ENCODE measurements around the gene FBXO31. TPM values are rescaled to one million over a fixed set of nuclear protein-coding genes. Genes with fewer than 3 reads are reported as not detected.
"Not testable (repeated sequence)": the region's sequence is repeated elsewhere in the genome, so short reads cannot be mapped to it uniquely, and the experiment has no call there.

FBXO31 gene
- total RNA-seq, 4 donors from 2014 or later: 156 to 264 (median 201) TPM

- no peaks in the 10 kb centered on the region for H3K9me3 ChIP-seq
- ATAC-seq (peak; percentile 74 to 78), DNase-seq (peak; percentile 98 to 99)
- H3K4me3 ChIP-seq: peak overlapping the region; percentile 1 to 32 (median 18)
- intact Hi-C loops (cut with DNase I; ENCODE audit: low total_unique reads): loop anchor here (10.0 kb wide), 1 partner anchor 723 kb away; no protein-coding TSS in a partner anchor
- H3K4me1 ChIP-seq: peaks cover 26 to 28% of the 10 kb centered on the region in 2 donors
- H3K27ac ChIP-seq: peak overlapping the region; percentile 93 to 99 (median 98)
- peak; percentile 40 to 86 for TF ChIP-seq POLR2A (IDR thresholded peaks at IDR 0.05)
- no peak for TF ChIP-seq CTCF (IDR thresholded peaks at IDR 0.05 in 4 of 5, conservative IDR thresholded peaks at IDR 0.05 in 1 of 5)
- no peaks in the 10 kb centered on the region for H3K36me3 ChIP-seq
- no peaks in the 10 kb centered on the region for H3K27me3 ChIP-seq
- in situ Hi-C loops (cut with MboI; ENCODE audit: low sequenced_read_pairs in 4 of 4): loop anchor here in 2 of 4 donors (25.0 kb wide), 2 partner anchors 374 to 826 kb away; partner anchors contain the start of genes FOXC2 (in 1 of the 2), KLHDC4 (in 1 of the 2) and MTHFSD (in 1 of the 2)
Observed at GRCh38 chr16:87387942-87388817, 4.6 kb upstream of the FBXO31 start.

DNA sequence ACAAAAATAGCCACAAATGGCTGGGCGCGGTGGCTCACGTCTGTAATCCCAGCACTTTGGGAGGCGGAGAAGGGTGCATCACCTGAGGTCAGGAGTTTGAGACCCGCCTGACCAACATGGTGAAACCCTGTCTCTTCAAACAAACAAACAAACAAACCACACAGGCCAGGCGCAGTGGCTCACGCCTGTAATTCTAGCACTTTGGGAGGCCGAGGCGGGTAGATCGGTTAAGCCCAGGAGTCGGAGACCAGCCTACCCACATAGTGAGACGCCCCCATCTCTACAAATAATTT, 1.2 kb upstream of the FBXO31 start:
- intact Hi-C loops (cut with DNase I; ENCODE audit: low total_unique reads): loop anchor here (10.0 kb wide), 1 partner anchor 720 kb away; no protein-coding TSS in a partner anchor
- not testable (repeated sequence) for H3K27me3 ChIP-seq, H3K36me3 ChIP-seq, H3K9me3 ChIP-seq, DNase-seq, ATAC-seq
- Histone ChIP-seq H3K4me1 (peaks cover 50% of the 10 kb centered on the region in 2 donors), H3K27ac (peak overlapping the region; percentile 83 to 97 (median 94)), H3K4me3 (peak overlapping the region; percentile 70 to 83 (median 80))
- in situ Hi-C loops (cut with MboI; ENCODE audit: low sequenced_read_pairs in 4 of 4): loop anchor here in 2 of 4 donors (25.0 kb wide), 2 partner anchors 377 to 823 kb away; partner anchors contain the start of genes FOXC2 (in 1 of the 2), KLHDC4 (in 1 of the 2) and MTHFSD (in 1 of the 2)

DNA sequence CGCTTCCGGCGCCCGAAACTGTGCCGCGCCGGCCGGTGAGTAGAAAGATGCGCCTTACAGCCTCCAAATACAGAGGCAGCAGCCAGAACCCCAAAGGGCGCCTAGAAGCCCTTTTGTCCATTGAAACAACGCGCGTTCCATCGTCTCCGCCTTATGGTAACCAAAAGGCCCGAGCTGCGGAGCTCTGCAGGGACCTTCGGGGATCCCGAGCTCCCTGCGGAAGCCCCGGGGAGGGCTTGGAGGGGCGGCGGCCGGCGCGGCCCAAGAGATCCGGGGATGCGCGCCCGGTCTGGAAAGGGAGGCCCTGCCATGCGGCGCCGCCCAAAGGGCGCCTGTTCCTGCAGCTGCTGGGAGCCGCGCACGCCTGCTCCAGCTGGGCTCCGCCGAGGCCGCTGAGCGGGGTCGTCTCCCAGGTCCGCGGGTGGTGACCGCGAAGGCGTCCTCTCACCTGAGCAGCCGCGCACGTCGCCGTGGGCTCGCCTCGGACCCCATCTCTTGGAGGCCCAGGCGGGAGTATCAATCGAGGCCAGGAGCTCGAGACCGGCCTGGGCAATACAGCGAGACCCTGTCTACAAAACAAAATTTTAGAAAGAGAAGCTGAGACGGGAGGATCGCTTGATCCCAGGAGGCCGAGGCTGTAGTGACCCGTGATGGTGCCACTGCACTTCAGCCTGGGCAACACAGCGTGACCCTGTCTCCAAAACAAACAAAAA, 742 bp upstream of the FBXO31 start:
- no peaks in the 10 kb centered on the region for H3K9me3 ChIP-seq
- peak overlapping the region; percentile 83 to 97 (median 94) for H3K27ac ChIP-seq
- TF ChIP-seq CTCF (IDR thresholded peaks at IDR 0.05 in 4 of 5, conservative IDR thresholded peaks at IDR 0.05 in 1 of 5) (peak in 1 of 5 experiments; percentile 8), POLR2A (IDR thresholded peaks at IDR 0.05) (peak in 1 of 2 donors; percentile 13)
- H3K4me1 ChIP-seq: peaks cover 53 to 54% of the 10 kb centered on the region in 2 donors
- H3K4me3 ChIP-seq: peak overlapping the region; percentile 70 to 83 (median 80)
- intact Hi-C loops (cut with DNase I; ENCODE audit: low total_unique reads): loop anchor here (10.0 kb wide), 1 partner anchor 720 kb away; no protein-coding TSS in a partner anchor
- H3K27me3 ChIP-seq: no peaks in the 10 kb centered on the region
- in situ Hi-C loops (cut with MboI; ENCODE audit: low sequenced_read_pairs in 4 of 4): loop anchor here in 2 of 4 donors (25.0 kb wide), 2 partner anchors 378 to 822 kb away; partner anchors contain the start of genes FOXC2 (in 1 of the 2), KLHDC4 (in 1 of the 2) and MTHFSD (in 1 of the 2)
- no peaks in the 10 kb centered on the region for H3K36me3 ChIP-seq
- DNase-seq: peak in 1 of 2 donors; percentile 45
- ATAC-seq: peak; percentile 1 to 8

DNA sequence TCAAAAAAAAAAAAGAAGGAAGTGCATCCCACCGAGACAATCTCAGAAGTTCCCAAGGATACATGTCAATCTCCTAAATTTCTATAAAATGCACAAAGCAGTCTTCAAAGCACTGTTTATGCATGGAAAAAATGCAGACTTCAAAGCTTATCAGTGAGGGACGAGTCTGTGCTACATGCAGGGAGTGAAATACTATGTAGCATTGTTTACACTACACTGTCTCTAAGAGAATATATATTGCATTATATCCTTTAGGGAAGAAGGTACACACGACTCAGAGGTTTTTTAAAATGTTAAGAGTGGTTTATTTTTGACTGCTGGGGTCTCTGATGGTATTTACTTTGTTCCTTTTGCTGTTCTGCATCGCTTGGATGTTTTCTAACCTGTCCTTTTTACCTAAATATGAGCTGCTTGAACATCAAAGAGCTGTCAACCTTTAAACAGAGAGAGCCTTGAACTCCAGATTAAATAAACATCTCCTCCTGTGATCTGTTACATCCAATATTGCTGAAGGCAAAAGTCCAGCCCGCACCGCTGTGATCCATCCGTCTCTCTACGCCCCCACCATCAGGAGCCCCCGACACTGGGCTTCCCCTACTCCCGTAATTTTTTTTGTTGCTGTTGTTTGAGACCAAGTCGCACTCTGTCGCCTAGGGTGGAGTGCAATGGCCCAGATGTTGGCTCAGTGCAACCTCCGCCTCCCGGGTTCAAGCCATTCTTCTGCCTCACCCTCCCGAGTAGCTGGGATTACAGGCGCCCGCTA, 1.4 kb downstream of the FBXO31 start:
- H3K27ac ChIP-seq: peak overlapping the region; percentile 83 to 97 (median 94)
- in situ Hi-C loops (cut with MboI; ENCODE audit: low sequenced_read_pairs in 4 of 4) (loop anchor here in 2 of 4 donors (25.0 kb wide), 2 partner anchors 380 to 820 kb away; partner anchors contain the start of genes FOXC2 (in 1 of the 2), KLHDC4 (in 1 of the 2) and MTHFSD (in 1 of the 2)), intact Hi-C loops (cut with DNase I; ENCODE audit: low total_unique reads) (loop anchor here (10.0 kb wide), 1 partner anchor 717 kb away; no protein-coding TSS in a partner anchor)
- DNase-seq: no peak
- H3K27me3 ChIP-seq: no peaks in the 10 kb centered on the region
- TF ChIP-seq POLR2A (IDR thresholded peaks at IDR 0.05): no peak
- no peak for TF ChIP-seq CTCF (IDR thresholded peaks at IDR 0.05 in 4 of 5, conservative IDR thresholded peaks at IDR 0.05 in 1 of 5)
- H3K4me3 ChIP-seq: peak overlapping the region; percentile 53 to 83 (median 80)
- no peaks in the 10 kb centered on the region for H3K36me3 ChIP-seq
- no peaks in the 10 kb centered on the region for H3K9me3 ChIP-seq
- H3K4me1 ChIP-seq: peaks cover 44 to 55% of the 10 kb centered on the region in 2 donors
- no peak for ATAC-seq

Data from gastrocnemius medialis (tissue), 4 donors.